ENCODE data around the gene RCSD1.

Gene RCSD1

GRCh38 chr1:167744901-167745300, 114.9 kb downstream of the RCSD1 start:
- Histone ChIP-seq H3K27me3 (ENCODE audit: control insufficient read depth in 1 of 2, insufficient read depth in 2 of 2, low read length in 2 of 2) (no peaks in the 10 kb centered on the region), H3K9ac (ENCODE audit: low read length) (no peak overlapping the region), H3K4me3 (ENCODE audit: low read depth in 1 of 2, low read length in 2 of 2) (no peak overlapping the region), H3K27ac (ENCODE audit: low read depth, low read length) (no peak overlapping the region), H3K4me1 (ENCODE audit: insufficient read depth, low read length) (peaks cover 11% of the 10 kb centered on the region), H3K9me3 (ENCODE audit: low read length) (no peaks in the 10 kb centered on the region), H3K36me3 (ENCODE audit: insufficient read depth, low read length) (no peaks in the 10 kb centered on the region)

DNA sequence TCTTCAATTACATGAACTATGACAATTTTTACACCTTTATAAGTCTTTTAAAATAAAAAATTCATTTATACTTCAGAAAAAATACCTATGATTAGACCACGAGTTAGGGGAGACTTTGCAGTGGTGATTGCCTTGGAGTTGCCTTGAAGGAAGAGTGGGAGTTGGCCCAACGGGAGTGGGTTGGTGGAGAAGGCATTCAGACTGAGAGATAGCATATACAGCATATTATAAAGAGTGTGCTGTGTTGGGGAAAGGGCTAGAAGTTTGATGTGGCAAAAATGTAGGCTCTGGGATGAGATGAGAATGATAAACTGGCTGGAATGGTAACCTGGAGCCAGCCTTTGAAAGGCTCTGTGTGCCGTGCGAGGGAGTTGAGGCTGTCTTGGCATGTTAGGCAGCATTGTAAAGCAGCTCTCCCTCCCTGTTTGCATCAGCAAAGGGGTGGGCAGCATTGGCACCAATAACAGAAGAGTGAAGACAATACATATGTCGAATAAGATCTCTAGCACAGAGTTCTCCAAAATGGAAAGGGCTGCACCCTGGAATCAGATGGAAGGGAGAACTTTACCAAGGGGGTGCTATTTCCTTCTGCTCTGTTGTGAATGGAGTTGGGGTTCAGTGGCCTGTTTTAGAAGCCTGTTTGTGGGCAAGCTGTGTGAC, 116.1 kb downstream of the RCSD1 start:
- Histone ChIP-seq H3K27ac (ENCODE audit: low read depth, low read length) (no peak overlapping the region), H3K4me1 (ENCODE audit: insufficient read depth, low read length) (peaks cover 8% of the 10 kb centered on the region), H3K9ac (ENCODE audit: low read length) (no peak overlapping the region), H3K27me3 (ENCODE audit: control insufficient read depth in 1 of 2, insufficient read depth in 2 of 2, low read length in 2 of 2) (no peaks in the 10 kb centered on the region), H3K9me3 (ENCODE audit: low read length) (no peaks in the 10 kb centered on the region), H3K36me3 (ENCODE audit: insufficient read depth, low read length) (no peaks in the 10 kb centered on the region), H3K4me3 (ENCODE audit: low read depth in 1 of 2, low read length in 2 of 2) (no peak overlapping the region)

DNA sequence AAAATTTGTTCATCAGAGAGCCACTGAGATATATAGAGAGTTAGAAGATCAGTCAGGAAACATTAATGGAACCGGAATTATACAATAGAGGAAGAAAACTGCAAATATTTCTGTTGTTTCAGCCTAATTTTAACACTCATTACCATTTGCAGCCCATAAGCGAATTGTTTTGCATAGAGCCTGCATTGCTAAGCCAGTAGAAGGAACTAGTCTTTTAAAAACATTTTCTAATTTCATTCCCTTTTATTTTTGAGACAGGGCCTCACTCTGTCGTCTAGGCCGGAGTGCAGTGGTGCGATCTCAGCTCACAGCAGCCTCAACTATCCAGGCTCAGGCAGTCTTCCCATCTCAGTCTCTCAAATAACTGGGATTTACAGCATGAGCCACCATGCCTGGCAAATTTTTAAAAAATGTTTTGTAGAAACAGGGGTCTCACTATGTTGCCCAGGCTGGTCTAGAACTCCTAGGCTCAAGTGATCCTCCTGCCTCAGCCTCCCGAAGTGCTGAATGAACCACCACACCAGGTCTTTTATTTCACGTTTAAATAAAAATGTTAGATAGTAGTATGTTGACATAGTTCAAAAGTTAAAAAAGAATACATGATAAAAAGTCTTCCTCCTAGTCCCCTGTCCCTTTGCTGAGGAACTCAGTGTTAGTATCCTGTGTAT, 117.1 kb downstream of the RCSD1 start:
- no peaks in the 10 kb centered on the region for H3K27me3 ChIP-seq (ENCODE audit: control insufficient read depth in 1 of 2, insufficient read depth in 2 of 2, low read length in 2 of 2)
- H3K36me3 ChIP-seq (ENCODE audit: insufficient read depth, low read length): no peaks in the 10 kb centered on the region
- H3K4me1 ChIP-seq (ENCODE audit: insufficient read depth, low read length): peaks cover 11% of the 10 kb centered on the region
- H3K4me3 ChIP-seq (ENCODE audit: low read depth in 1 of 2, low read length in 2 of 2): no peak overlapping the region
- no peaks in the 10 kb centered on the region for H3K9me3 ChIP-seq (ENCODE audit: low read length)
- H3K27ac ChIP-seq (ENCODE audit: low read depth, low read length): no peak overlapping the region
- no peak overlapping the region for H3K9ac ChIP-seq (ENCODE audit: low read length)

GRCh38 chr1:167747988-167748387, 118.0 kb downstream of the RCSD1 start:
- H3K36me3 ChIP-seq (ENCODE audit: insufficient read depth, low read length): no peaks in the 10 kb centered on the region
- no peaks in the 10 kb centered on the region for H3K27me3 ChIP-seq (ENCODE audit: control insufficient read depth in 1 of 2, insufficient read depth in 2 of 2, low read length in 2 of 2)
- no peak overlapping the region for H3K9ac ChIP-seq (ENCODE audit: low read length)
- H3K9me3 ChIP-seq (ENCODE audit: low read length): no peaks in the 10 kb centered on the region
- no peak overlapping the region for H3K4me3 ChIP-seq (ENCODE audit: low read depth in 1 of 2, low read length in 2 of 2)
- H3K4me1 ChIP-seq (ENCODE audit: insufficient read depth, low read length): peaks cover 20% of the 10 kb centered on the region
- no peak overlapping the region for H3K27ac ChIP-seq (ENCODE audit: low read depth, low read length)

DNA sequence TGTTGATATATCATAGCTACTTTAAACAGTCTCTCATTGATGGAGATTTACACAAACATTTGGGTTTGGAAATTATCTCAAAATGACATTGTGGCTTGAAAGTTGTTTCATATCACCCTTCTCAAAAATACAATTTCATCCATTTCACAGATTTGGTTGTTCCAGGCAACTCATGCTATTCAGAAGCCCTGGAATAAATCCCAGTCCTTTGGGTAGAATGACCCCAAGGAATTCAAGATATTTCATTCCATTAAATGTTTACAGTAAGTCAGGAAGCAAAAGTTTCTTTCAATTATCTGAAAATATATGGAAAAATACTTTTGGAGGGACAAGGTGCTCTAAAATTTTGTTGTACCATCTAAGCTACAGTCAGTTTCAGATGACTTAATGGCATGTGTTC, 118.9 kb downstream of the RCSD1 start:
- Histone ChIP-seq H3K4me3 (ENCODE audit: low read depth in 1 of 2, low read length in 2 of 2) (no peak overlapping the region), H3K4me1 (ENCODE audit: insufficient read depth, low read length) (peaks cover 22% of the 10 kb centered on the region), H3K27ac (ENCODE audit: low read depth, low read length) (no peak overlapping the region), H3K27me3 (ENCODE audit: control insufficient read depth in 1 of 2, insufficient read depth in 2 of 2, low read length in 2 of 2) (no peaks in the 10 kb centered on the region), H3K36me3 (ENCODE audit: insufficient read depth, low read length) (no peaks in the 10 kb centered on the region), H3K9ac (ENCODE audit: low read length) (no peak overlapping the region), H3K9me3 (ENCODE audit: low read length) (no peaks in the 10 kb centered on the region)

DNA sequence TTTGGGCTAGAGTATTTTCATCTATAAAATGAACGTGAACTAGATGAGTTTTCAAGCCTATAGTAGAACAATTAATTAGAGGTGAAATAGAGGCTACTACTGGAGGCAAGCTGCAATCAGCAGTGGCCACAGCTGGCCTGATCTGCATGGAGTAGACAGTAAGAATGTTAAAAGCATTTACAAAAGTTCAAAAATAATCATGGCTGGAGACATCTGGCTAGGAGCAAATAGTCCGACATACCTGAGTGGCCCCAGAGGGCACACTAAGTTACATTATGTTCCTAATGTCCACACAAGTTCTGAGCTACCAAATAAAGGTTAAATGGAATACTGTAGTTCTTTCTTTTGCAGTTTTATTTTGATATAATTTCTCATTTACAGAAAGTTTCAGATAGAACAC, 119.7 kb downstream of the RCSD1 start:
- H3K36me3 ChIP-seq (ENCODE audit: insufficient read depth, low read length): no peaks in the 10 kb centered on the region
- no peaks in the 10 kb centered on the region for H3K9me3 ChIP-seq (ENCODE audit: low read length)
- no peak overlapping the region for H3K4me3 ChIP-seq (ENCODE audit: low read depth in 1 of 2, low read length in 2 of 2)
- no peaks in the 10 kb centered on the region for H3K27me3 ChIP-seq (ENCODE audit: control insufficient read depth in 1 of 2, insufficient read depth in 2 of 2, low read length in 2 of 2)
- no peak overlapping the region for H3K9ac ChIP-seq (ENCODE audit: low read length)
- H3K27ac ChIP-seq (ENCODE audit: low read depth, low read length): no peak overlapping the region
- peaks cover 22% of the 10 kb centered on the region for H3K4me1 ChIP-seq (ENCODE audit: insufficient read depth, low read length)

DNA sequence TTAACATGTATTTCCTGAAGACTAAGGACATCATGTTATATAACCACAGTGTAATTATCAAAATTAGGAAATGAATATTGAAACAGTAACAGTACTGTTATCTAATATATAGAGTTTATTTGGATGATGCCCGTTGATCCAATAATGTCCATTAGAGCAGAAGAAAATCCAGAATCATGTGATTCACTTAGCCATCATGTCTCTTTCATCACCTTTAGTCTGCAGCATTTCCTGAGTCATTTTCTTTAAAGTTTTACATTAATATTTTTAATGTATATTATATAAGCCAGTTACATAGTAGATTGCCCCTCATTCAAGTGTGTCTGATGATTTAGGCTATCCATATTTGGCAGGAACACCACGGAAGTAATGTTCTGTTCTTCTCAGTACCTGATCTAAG, 120.6 kb downstream of the RCSD1 start:
- Histone ChIP-seq H3K4me3 (ENCODE audit: low read depth in 1 of 2, low read length in 2 of 2) (no peak overlapping the region), H3K9ac (ENCODE audit: low read length) (no peak overlapping the region), H3K4me1 (ENCODE audit: insufficient read depth, low read length) (peaks cover 23% of the 10 kb centered on the region), H3K9me3 (ENCODE audit: low read length) (no peaks in the 10 kb centered on the region), H3K36me3 (ENCODE audit: insufficient read depth, low read length) (no peaks in the 10 kb centered on the region), H3K27ac (ENCODE audit: low read depth, low read length) (no peak overlapping the region), H3K27me3 (ENCODE audit: control insufficient read depth in 1 of 2, insufficient read depth in 2 of 2, low read length in 2 of 2) (no peaks in the 10 kb centered on the region)

- Histone ChIP-seq H3K9me3 (ENCODE audit: low read length) (no peaks in the 10 kb centered on the region), H3K27me3 (ENCODE audit: control insufficient read depth in 1 of 2, insufficient read depth in 2 of 2, low read length in 2 of 2) (no peaks in the 10 kb centered on the region), H3K9ac (ENCODE audit: low read length) (no peak overlapping the region), H3K27ac (ENCODE audit: low read depth, low read length) (no peak overlapping the region), H3K4me3 (ENCODE audit: low read depth in 1 of 2, low read length in 2 of 2) (no peak overlapping the region), H3K4me1 (ENCODE audit: insufficient read depth, low read length) (peaks cover 29% of the 10 kb centered on the region), H3K36me3 (ENCODE audit: insufficient read depth, low read length) (no peaks in the 10 kb centered on the region)
Observed at GRCh38 chr1:167751676-167752075, 121.6 kb downstream of the RCSD1 start.

GRCh38 chr1:167752219-167752985, 122.4 kb downstream of the RCSD1 start:
- H3K27ac ChIP-seq (ENCODE audit: low read depth, low read length): no peak overlapping the region
- H3K4me3 ChIP-seq (ENCODE audit: low read depth in 1 of 2, low read length in 2 of 2): no peak overlapping the region
- H3K36me3 ChIP-seq (ENCODE audit: insufficient read depth, low read length): no peaks in the 10 kb centered on the region
- no peaks in the 10 kb centered on the region for H3K27me3 ChIP-seq (ENCODE audit: control insufficient read depth in 1 of 2, insufficient read depth in 2 of 2, low read length in 2 of 2)
- no peak overlapping the region for H3K9ac ChIP-seq (ENCODE audit: low read length)
- H3K4me1 ChIP-seq (ENCODE audit: insufficient read depth, low read length): peaks cover 33% of the 10 kb centered on the region
- H3K9me3 ChIP-seq (ENCODE audit: low read length): no peaks in the 10 kb centered on the region

DNA sequence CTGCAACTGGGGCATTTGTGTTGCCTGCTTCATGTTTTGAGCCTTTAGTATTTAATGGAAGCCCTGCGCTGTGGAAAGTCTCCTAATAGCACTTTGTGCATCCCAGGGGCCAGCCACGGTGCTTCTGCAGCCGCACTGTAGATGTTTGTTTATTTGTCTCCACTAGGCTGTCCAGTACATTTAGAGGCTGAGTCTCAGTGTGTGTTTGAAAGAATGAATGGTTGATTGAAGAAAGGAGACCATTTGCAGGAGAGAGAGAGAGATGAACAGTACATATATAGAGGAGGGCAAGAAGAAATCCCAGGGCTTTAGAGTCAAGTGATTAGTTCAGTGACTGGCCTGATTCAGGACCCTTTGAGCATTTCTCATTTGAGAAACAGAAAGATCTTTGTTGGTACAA, 125.6 kb downstream of the RCSD1 start:
- no peaks in the 10 kb centered on the region for H3K36me3 ChIP-seq (ENCODE audit: insufficient read depth, low read length)
- H3K4me1 ChIP-seq (ENCODE audit: insufficient read depth, low read length): peaks cover 25% of the 10 kb centered on the region
- no peak overlapping the region for H3K27ac ChIP-seq (ENCODE audit: low read depth, low read length)
- no peak overlapping the region for H3K4me3 ChIP-seq (ENCODE audit: low read depth in 1 of 2, low read length in 2 of 2)
- no peak overlapping the region for H3K9ac ChIP-seq (ENCODE audit: low read length)
- H3K9me3 ChIP-seq (ENCODE audit: low read length): no peaks in the 10 kb centered on the region
- no peaks in the 10 kb centered on the region for H3K27me3 ChIP-seq (ENCODE audit: control insufficient read depth in 1 of 2, insufficient read depth in 2 of 2, low read length in 2 of 2)
